ENCODE results near the gene KRTAP9-3.
"Not testable (repeated sequence)": the region's sequence is repeated elsewhere in the genome, so short reads cannot be mapped to it uniquely, and the experiment has no call there.

The KRTAP9-3 gene

GRCh38 chr17:41264599-41264998 is 32.4 kb downstream of the KRTAP9-3 start:
- Mint-ChIP-seq H3K9me3 (peaks cover 3% of the 10 kb centered on the region), H3K36me3 (ENCODE audit: low read depth) (no peaks in the 10 kb centered on the region), H3K27me3 (ENCODE audit: low read depth) (peaks cover 37% of the 10 kb centered on the region), H3K4me1 (no peaks in the 10 kb centered on the region), H3K27ac (no peak overlapping the region), H3K4me3 (no peak overlapping the region)
- TF ChIP-seq CTCF (IDR thresholded peaks at IDR 0.05; ENCODE audit: unreplicated experiment in 3 of 3) = no peak

GRCh38 chr17:41265078-41265477 is 32.8 kb downstream of the KRTAP9-3 start, which contains the start of gene KRTAP9-6:
TSS of gene KRTAP9-6 (plus strand) at chr17:41265378. CDS start at chr17:41265378, 0 bp downstream.
- no peak for TF ChIP-seq CTCF (IDR thresholded peaks at IDR 0.05; ENCODE audit: unreplicated experiment in 3 of 3)
- Mint-ChIP-seq H3K9me3 (peaks cover 3% of the 10 kb centered on the region), H3K4me1 (no peaks in the 10 kb centered on the region), H3K27ac (no peak within 1 kb of the TSS), H3K4me3 (no peak within 1 kb of the TSS), H3K27me3 (ENCODE audit: low read depth) (peaks cover 34% of the 10 kb centered on the region), H3K36me3 (ENCODE audit: low read depth) (no peaks in the 10 kb centered on the region)

GRCh38 chr17:41267711-41268110 is 35.5 kb downstream of the KRTAP9-3 start:
- Mint-ChIP-seq H3K27me3 (ENCODE audit: low read depth) (peaks cover 15% of the 10 kb centered on the region), H3K36me3 (ENCODE audit: low read depth) (no peaks in the 10 kb centered on the region), H3K27ac (no peak overlapping the region), H3K4me1 (no peaks in the 10 kb centered on the region), H3K4me3 (no peak overlapping the region), H3K9me3 (no peaks in the 10 kb centered on the region)
- no peak for TF ChIP-seq CTCF (IDR thresholded peaks at IDR 0.05; ENCODE audit: unreplicated experiment in 3 of 3)

- not testable (repeated sequence) for H3K4me3 Mint-ChIP-seq; H3K27me3 Mint-ChIP-seq (ENCODE audit: low read depth); H3K9me3 Mint-ChIP-seq; H3K27ac Mint-ChIP-seq; H3K4me1 Mint-ChIP-seq; H3K36me3 Mint-ChIP-seq (ENCODE audit: low read depth)
These were observed 39.1 kb downstream of the KRTAP9-3 start for GRCh38 chr17:41271323-41271722.

- H3K4me1 Mint-ChIP-seq = no peaks in the 10 kb centered on the region
These were observed 39.6 kb downstream of the KRTAP9-3 start for GRCh38 chr17:41271858-41272257.

GRCh38 chr17:41275648-41276190 is 43.5 kb downstream of the KRTAP9-3 start, which contains the start of gene KRTAP9-7:
TSS of gene KRTAP9-7 (plus strand) at chr17:41275698. CDS start at chr17:41275698, 0 bp downstream.
- not testable (repeated sequence) for H3K4me3 Mint-ChIP-seq, H3K27ac Mint-ChIP-seq, H3K4me1 Mint-ChIP-seq

More at GRCh38 chr17:41271858-41272257, 39.6 kb downstream of the KRTAP9-3 start:
- Mint-ChIP-seq H3K36me3 (ENCODE audit: low read depth) (no peaks in the 10 kb centered on the region), H3K9me3 (no peaks in the 10 kb centered on the region), H3K27ac (no peak overlapping the region), H3K4me3 (no peak overlapping the region), H3K27me3 (ENCODE audit: low read depth) (peaks cover 11% of the 10 kb centered on the region)
- TF ChIP-seq CTCF (IDR thresholded peaks at IDR 0.05; ENCODE audit: unreplicated experiment in 3 of 3) = no peak

GRCh38 chr17:41278176-41278955 is 46.1 kb downstream of the KRTAP9-3 start:
- no peak overlapping the region for H3K4me3 Mint-ChIP-seq
- no peak for TF ChIP-seq CTCF (IDR thresholded peaks at IDR 0.05; ENCODE audit: unreplicated experiment in 3 of 3)
- no peak overlapping the region for H3K27ac Mint-ChIP-seq
- H3K36me3 Mint-ChIP-seq (ENCODE audit: low read depth) = no peaks in the 10 kb centered on the region
- H3K27me3 Mint-ChIP-seq (ENCODE audit: low read depth) = peaks cover 18% of the 10 kb centered on the region
- no peaks in the 10 kb centered on the region for H3K4me1 Mint-ChIP-seq
- peaks cover 6% of the 10 kb centered on the region for H3K9me3 Mint-ChIP-seq

More at GRCh38 chr17:41275648-41276190, 43.5 kb downstream of the KRTAP9-3 start, which contains the start of gene KRTAP9-7:
- not testable (repeated sequence) for H3K36me3 Mint-ChIP-seq (ENCODE audit: low read depth); H3K9me3 Mint-ChIP-seq
- peaks cover 18% of the 10 kb centered on the region for H3K27me3 Mint-ChIP-seq (ENCODE audit: low read depth)
